GM21515 (cell line): ENCODE measurements around the gene ICE1.

Source experiments
- ATAC-seq: cut with Tn5 transposase; IDR thresholded peaks from one replicate; pipeline ENCODE4 v1.9.1; 2021; ENCODE audit not compliant: unreplicated experiment

The ICE1 gene

GRCh38 chr5:5532306-5533076 lies 110.0 kb downstream of the ICE1 start:
- ATAC-seq = no peak

GRCh38 chr5:5533927-5534326 lies 111.5 kb downstream of the ICE1 start:
- no peak for ATAC-seq

GRCh38 chr5:5534333-5534732 lies 111.9 kb downstream of the ICE1 start:
- no peak for ATAC-seq

- no peak for ATAC-seq
Measured at GRCh38 chr5:5536871-5537270, 114.4 kb downstream of the ICE1 start.

GRCh38 chr5:5537426-5537825 lies 114.9 kb downstream of the ICE1 start:
- no peak for ATAC-seq

GRCh38 chr5:5539590-5539989 lies 117.1 kb downstream of the ICE1 start:
- ATAC-seq = no peak
